Urinary bladder (tissue), 4 donors: ENCODE measurements around the gene KDM8. TPM values are rescaled to one million over a fixed set of nuclear protein-coding genes. Genes with fewer than 3 reads are reported as not detected.

Source experiments
- DNase-seq: peaks from one replicate; pipeline ENCODE4 v3.0.0-alpha.2; 2015; ENCODE audit errors: extremely low spot score
- H3K27ac ChIP-seq: one replicate; pipeline ENCODE4 v1.5.1; 2013; ENCODE audit warnings: low read depth, mild to moderate bottlenecking, moderate library complexity
- H3K36me3 ChIP-seq: one replicate; pipeline ENCODE4 v1.6.1; 2013; ENCODE audit warnings: mild to moderate bottlenecking, moderate library complexity; ENCODE audit not compliant: insufficient read depth
- H3K4me1 ChIP-seq: one replicate; pipeline ENCODE4 v1.6.1; 2013; ENCODE audit warnings: mild to moderate bottlenecking, moderate library complexity; ENCODE audit not compliant: insufficient read depth
- H3K4me3 ChIP-seq: one replicate; pipeline ENCODE4 v1.5.1; 2013; ENCODE audit warnings: low read depth, low read length
- WGBS: extraction: QIAGEN DNeasy Blood & Tissue Kit; methylation state at CpG from one replicate; pipeline ENCODE4 v1.1.7; 2013; 5-methylcytosine and 5-hydroxymethylcytosine counted together
- polyA plus RNA-seq: library from polyadenylated mRNA; stranded (reverse); fragments of 200-250 nt; gene quantifications from one replicate; pipeline ENCODE4 v1.2.3, GENCODE V29; 2013
- total RNA-seq: library from RNA; depleted of rRNA; stranded (reverse); fragments of >200 nt; gene quantifications from one replicate; pipeline ENCODE4 v1.2.3, GENCODE V29; 2014
- donor health status: healthy with polysubstance abuse.
- donor health status: healthy.

KDM8 gene
- total and polyA plus RNA-seq, 2 donors: 3.3 to 4.4 TPM

GRCh38 chr16:27233731-27234130 is 30.4 kb downstream of the KDM8 start:
- no peak for DNase-seq
- Histone ChIP-seq H3K27ac (no peak overlapping the region), H3K36me3 (no peaks in the 10 kb centered on the region), H3K4me3 (no peak overlapping the region), H3K4me1 (peaks cover 2% of the 10 kb centered on the region)
- WGBS: 94% methylated on average over 6 of the region's 6 CpGs

DNA sequence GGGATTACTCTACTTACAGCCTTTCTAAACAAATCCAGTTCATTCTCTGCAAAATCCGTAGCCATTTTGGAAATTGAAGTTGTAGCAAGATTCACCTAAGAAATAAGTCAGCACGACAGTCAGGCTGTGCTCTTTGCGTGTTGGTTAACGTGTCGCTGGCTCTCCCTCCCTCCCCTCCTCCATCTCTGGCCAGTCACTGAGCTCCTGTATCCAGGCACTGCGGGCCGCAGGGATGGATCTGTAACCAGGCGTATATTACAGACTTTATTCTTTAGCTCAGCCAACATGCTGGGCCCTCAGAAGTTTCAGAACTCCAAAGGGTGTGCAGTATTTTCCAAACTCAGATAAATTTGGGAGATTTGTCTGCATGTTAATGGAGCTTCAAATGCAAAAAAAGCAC is 30.8 kb downstream of the KDM8 start:
- Histone ChIP-seq H3K36me3 (no peaks in the 10 kb centered on the region), H3K27ac (no peak overlapping the region), H3K4me1 (peaks cover 2% of the 10 kb centered on the region), H3K4me3 (no peak overlapping the region)
- WGBS: 97% methylated on average over 8 of the region's 8 CpGs
- DNase-seq: no peak

GRCh38 chr16:27234603-27235002 is 31.3 kb downstream of the KDM8 start:
- whole genome bisulfite sequencing: 27% methylated on average over 4 of the region's 4 CpGs
- H3K27ac ChIP-seq: peak overlapping the region; percentile 34
- DNase-seq: no peak
- no peaks in the 10 kb centered on the region for H3K36me3 ChIP-seq
- peaks cover 2% of the 10 kb centered on the region for H3K4me1 ChIP-seq
- H3K4me3 ChIP-seq: no peak overlapping the region

- WGBS: 14% methylated on average over 23 of the region's 23 CpGs
- Histone ChIP-seq H3K4me3 (no peak overlapping the region), H3K27ac (peak overlapping the region; percentile 79), H3K4me1 (peaks cover 2% of the 10 kb centered on the region), H3K36me3 (no peaks in the 10 kb centered on the region)
- peak; percentile 72 for DNase-seq
Measured at GRCh38 chr16:27235055-27235937, 32.0 kb downstream of the KDM8 start.

DNA sequence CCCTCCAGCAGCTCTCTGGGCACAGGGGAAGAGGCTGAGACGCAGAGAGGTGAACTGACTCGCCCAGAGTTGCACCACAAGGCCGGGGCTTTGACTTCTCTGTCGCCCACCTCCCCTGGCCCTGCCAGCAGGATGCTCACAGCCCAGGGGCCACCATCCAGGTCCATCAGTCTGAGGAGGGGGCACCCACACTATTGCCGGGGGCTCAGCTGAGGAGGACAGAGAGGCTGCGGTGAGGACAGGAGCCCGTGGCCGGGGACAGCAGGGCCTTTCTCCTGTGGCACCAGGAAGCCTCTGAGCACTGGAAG is 32.6 kb downstream of the KDM8 start:
- Histone ChIP-seq H3K27ac (peak overlapping the region; percentile 79), H3K4me1 (peaks cover 2% of the 10 kb centered on the region), H3K4me3 (no peak overlapping the region), H3K36me3 (no peaks in the 10 kb centered on the region)
- DNase-seq: no peak
- WGBS: 91% methylated on average over 8 of the region's 8 CpGs

GRCh38 chr16:27236635-27237218 is 33.4 kb downstream of the KDM8 start:
- peaks cover 2% of the 10 kb centered on the region for H3K4me1 ChIP-seq

DNA sequence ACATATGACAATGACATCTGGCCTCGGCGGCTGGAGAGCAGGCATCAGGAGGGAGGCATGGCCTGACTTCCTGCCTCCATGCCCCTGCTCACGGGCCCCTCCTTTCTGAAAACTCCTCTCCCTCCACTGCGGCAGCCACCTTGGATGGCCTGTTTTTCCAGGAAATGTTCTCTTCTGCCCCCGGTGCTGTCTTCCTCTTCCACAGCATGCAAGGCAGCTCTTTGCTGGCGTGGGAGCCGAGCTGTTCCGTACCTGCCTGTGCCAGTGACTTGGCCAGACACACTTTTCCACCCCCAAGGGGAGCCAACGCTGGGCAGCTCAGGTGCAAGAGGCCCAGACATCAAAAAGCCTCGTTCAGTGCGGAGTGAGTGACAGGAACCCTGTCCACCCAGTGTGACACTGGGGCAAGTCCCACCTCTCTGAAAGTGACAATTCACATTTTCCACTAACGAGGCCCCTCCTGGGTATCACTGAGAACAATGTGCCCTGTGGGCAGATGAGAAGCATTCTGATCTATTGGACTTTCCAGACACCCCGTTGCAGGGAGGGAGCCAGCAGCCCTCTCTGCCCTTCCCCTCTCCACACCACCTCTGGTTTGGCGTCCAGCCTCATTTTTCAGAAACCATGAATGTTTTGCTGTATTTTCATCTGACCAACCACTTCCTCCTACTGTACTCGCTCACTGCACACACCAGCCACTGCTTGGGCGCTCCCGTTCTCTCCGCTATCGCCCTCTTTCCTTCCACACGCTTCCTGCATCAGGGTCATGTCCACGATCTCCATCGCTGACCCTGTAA is 34.1 kb downstream of the KDM8 start:
- peaks cover 2% of the 10 kb centered on the region for H3K4me1 ChIP-seq
- H3K27ac ChIP-seq: no peak overlapping the region
- WGBS: 72% methylated on average over 22 of the region's 22 CpGs
- no peaks in the 10 kb centered on the region for H3K36me3 ChIP-seq
- no peak overlapping the region for H3K4me3 ChIP-seq
- no peak for DNase-seq

More at GRCh38 chr16:27236635-27237218, 33.4 kb downstream of the KDM8 start:
- H3K4me3 ChIP-seq: no peak overlapping the region
- 84% methylated on average over 8 of the region's 8 CpGs for WGBS
- no peak for DNase-seq
- H3K36me3 ChIP-seq: no peaks in the 10 kb centered on the region
- H3K27ac ChIP-seq: no peak overlapping the region

DNA sequence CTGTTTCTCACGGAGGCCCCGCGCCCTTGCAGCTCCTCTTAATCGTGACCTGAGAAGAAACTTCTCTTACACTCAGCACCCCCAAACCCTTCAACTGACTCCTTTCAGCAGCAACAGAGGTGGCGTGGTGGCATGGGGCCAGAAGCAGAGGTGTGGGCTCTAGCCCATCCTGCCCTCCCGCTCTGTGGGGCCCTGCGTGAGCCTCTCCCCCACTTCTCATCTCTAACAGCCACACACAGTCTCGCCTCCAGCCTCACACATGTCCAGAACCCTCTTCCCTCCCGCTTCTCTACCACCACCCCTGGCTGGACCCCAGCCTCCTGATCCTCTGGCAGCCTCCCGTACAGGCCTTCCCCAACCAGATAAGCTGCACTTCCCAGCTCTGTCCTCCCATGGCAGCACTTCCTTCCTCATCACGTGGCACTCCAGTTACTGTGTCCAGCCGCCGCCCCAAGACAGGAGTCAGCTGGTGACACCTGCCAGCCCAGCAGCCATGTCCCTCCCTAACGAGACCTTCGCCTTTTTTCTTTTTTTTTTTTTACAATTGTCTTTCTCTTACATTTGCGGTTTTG is 34.8 kb downstream of the KDM8 start:
- no peak overlapping the region for H3K27ac ChIP-seq
- no peak for DNase-seq
- peaks cover 2% of the 10 kb centered on the region for H3K4me1 ChIP-seq
- no peak overlapping the region for H3K4me3 ChIP-seq
- H3K36me3 ChIP-seq: no peaks in the 10 kb centered on the region
- WGBS: 66% methylated on average over 16 of the region's 16 CpGs

DNA sequence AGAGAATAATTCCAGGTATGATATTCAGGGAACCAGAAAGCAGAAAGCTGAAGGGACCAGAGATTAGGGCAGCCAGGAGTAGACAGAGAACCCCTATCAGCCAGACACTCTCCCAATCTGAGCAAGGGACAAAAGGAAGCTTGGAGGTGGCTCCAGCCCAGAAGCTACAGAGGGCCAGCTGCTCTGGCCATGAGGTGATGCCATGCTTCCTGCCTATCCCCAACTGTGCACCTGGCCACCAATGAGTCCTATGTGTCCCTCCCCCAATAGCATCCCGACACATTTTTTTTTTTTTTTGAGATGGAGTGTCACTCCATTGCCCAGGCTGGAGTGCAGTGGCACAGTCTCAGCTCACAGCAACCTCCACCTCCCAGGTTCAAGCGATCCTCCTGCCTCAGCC is 35.3 kb downstream of the KDM8 start:
- Histone ChIP-seq H3K27ac (no peak overlapping the region), H3K4me3 (no peak overlapping the region), H3K36me3 (no peaks in the 10 kb centered on the region), H3K4me1 (peaks cover 2% of the 10 kb centered on the region)
- WGBS: 90% methylated on average over 2 of the region's 2 CpGs
- DNase-seq: no peak

DNA sequence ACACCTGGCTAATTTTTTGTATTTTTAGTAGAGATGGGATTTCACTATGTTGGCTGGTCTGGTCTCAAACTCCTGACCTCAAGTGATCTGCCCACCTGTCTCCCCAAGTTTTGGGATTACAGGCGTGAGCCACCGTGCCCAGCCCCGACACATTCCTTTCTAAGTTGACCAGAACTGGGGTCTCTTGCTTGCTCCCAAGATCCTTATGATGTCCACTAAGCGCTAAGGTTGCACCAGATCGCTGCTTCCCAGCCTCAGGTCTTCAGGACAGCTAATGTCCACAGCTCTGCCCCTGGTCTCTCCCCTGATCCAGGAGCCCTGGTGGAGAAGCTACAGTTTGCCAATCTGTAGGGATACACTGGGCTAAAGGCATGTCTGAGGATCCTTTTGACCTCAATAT is 35.7 kb downstream of the KDM8 start:
- H3K4me3 ChIP-seq: no peak overlapping the region
- no peak overlapping the region for H3K27ac ChIP-seq
- WGBS: 97% methylated on average over 5 of the region's 5 CpGs
- H3K4me1 ChIP-seq: peaks cover 2% of the 10 kb centered on the region
- H3K36me3 ChIP-seq: no peaks in the 10 kb centered on the region
- DNase-seq: no peak

GRCh38 chr16:27239906-27240655 is 36.8 kb downstream of the KDM8 start:
- 80% methylated on average over 9 of the region's 9 CpGs for WGBS
- peaks cover 2% of the 10 kb centered on the region for H3K4me1 ChIP-seq
- DNase-seq: no peak
- no peak overlapping the region for H3K27ac ChIP-seq
- no peak overlapping the region for H3K4me3 ChIP-seq
- no peaks in the 10 kb centered on the region for H3K36me3 ChIP-seq

GRCh38 chr16:27240948-27241531 is 37.7 kb downstream of the KDM8 start:
- H3K27ac ChIP-seq: peak overlapping the region; percentile 24
- no peak for DNase-seq
- H3K4me1 ChIP-seq: peaks cover 2% of the 10 kb centered on the region
- WGBS: 76% methylated on average over 6 of the region's 6 CpGs
- no peaks in the 10 kb centered on the region for H3K36me3 ChIP-seq
- H3K4me3 ChIP-seq: no peak overlapping the region

GRCh38 chr16:27241658-27242057 is 38.3 kb downstream of the KDM8 start:
- whole genome bisulfite sequencing: 75% methylated on average over 13 of the region's 13 CpGs
- Histone ChIP-seq H3K4me3 (no peak overlapping the region), H3K4me1 (peaks cover 2% of the 10 kb centered on the region), H3K36me3 (no peaks in the 10 kb centered on the region), H3K27ac (peak overlapping the region; percentile 24)
- no peak for DNase-seq
